Smooth muscle cell (in vitro differentiated cells): ENCODE data around the gene SNW1. TPM values are rescaled to one million over a fixed set of nuclear protein-coding genes. Genes with fewer than 3 reads are reported as not detected.

Experiments
- DNase-seq: peaks from one replicate; lab custom pipeline; 2025; ENCODE audit not compliant: unreplicated experiment; lab: John Stamatoyannopoulos, UW
- H2AFZ ChIP-seq: fragments of 200-600 bp; sonication (generic); 2 replicates; pipeline ENCODE4 v1.6.0; 2016; ENCODE audit warnings: antibody characterized with exemption, low read depth, mild to moderate bottlenecking
- H3F3A ChIP-seq: fragments of 200-600 bp; sonication (generic); 2 replicates; pipeline ENCODE4 v1.6.0; 2017; ENCODE audit warnings: antibody characterized with exemption, low read depth
- H3K27ac ChIP-seq: fragments of 200-600 bp; sonication (generic); 2 replicates; pipeline ENCODE4 v1.5.1; 2016; ENCODE audit warnings: low read depth, mild to moderate bottlenecking
- H3K27me3 ChIP-seq: fragments of 200-600 bp; sonication (generic); 2 replicates; pipeline ENCODE4 v1.6.1; 2016; ENCODE audit warnings: low read depth, mild to moderate bottlenecking
- H3K36me3 ChIP-seq: fragments of 200-600 bp; sonication (generic); 2 replicates; pipeline ENCODE4 v1.5.1; 2016; ENCODE audit warnings: low read depth
- H3K4me1 ChIP-seq: fragments of 200-600 bp; sonication (generic); 2 replicates; pipeline ENCODE4 v1.5.1; 2016; ENCODE audit warnings: low read depth
- H3K4me2 ChIP-seq: fragments of 200-600 bp; sonication (generic); 2 replicates; pipeline ENCODE4 v1.6.0; 2016; ENCODE audit warnings: mild to moderate bottlenecking
- H3K4me3 ChIP-seq: fragments of 200-600 bp; sonication (generic); 2 replicates; pipeline ENCODE4 v1.5.1; 2016; ENCODE audit warnings: mild to moderate bottlenecking
- H3K79me2 ChIP-seq: fragments of 200-600 bp; sonication (generic); 2 replicates; pipeline ENCODE4 v1.6.0; 2016; ENCODE audit warnings: low read depth, mild to moderate bottlenecking
- H3K9ac ChIP-seq: fragments of 200-600 bp; sonication (generic); 2 replicates; pipeline ENCODE4 v1.6.0; 2016; ENCODE audit warnings: low read depth
- H3K9me3 ChIP-seq: fragments of 200-600 bp; sonication (generic); replicated peaks from 2 replicates; pipeline ENCODE4 v1.5.1; 2016; ENCODE audit warnings: low read depth
- H4K20me1 ChIP-seq: fragments of 200-600 bp; sonication (generic); 2 replicates; pipeline ENCODE4 v1.6.0; 2016; ENCODE audit warnings: low read depth
- CTCF ChIP-seq: fragments of 200-600 bp; sonication (generic); IDR thresholded peaks from 2 replicates; pipeline ENCODE4 v1.5.1; 2017; ENCODE audit warnings: borderline replicate concordance, mild to moderate bottlenecking, antibody characterized with exemption; ENCODE audit not compliant: insufficient read depth, poor library complexity, severe bottlenecking
- WGBS: methylation state at CpG from one replicate; pipeline ENCODE4 v1.1.7; 2016; ENCODE audit warnings: low lambda C conversion rate; 5-methylcytosine and 5-hydroxymethylcytosine counted together
- polyA plus RNA-seq: library from polyadenylated mRNA; unstranded; fragments of >200 nt; fragmentation: Nextera tagmentation; extraction: Ambion mirVana; gene quantifications from 2 replicates; pipeline ENCODE4 v1.2.1, GENCODE V29; 2016
- total RNA-seq: library from RNA; depleted of rRNA; stranded (reverse); fragments of >200 nt; gene quantifications from 2 replicates; pipeline ENCODE4 v1.2.3, GENCODE V29; 2014

SNW1 gene
- total RNA-seq (51.6 and 88.2 TPM in 2 replicates), polyA plus RNA-seq (58.4 and 70.1 TPM in 2 replicates)

GRCh38 chr14:77760381-77761204, at the start of gene SNW1:
Gene SNW1, minus strand, starts transcription at chr14:77761156. Its CDS starts 29 bp downstream, at chr14:77761127.
- H3K4me3 ChIP-seq: peak within 1 kb of the TSS; percentile 85
- peaks cover 46% of the 10 kb centered on the region for H3K79me2 ChIP-seq
- no peaks in the 10 kb centered on the region for H3F3A ChIP-seq
- WGBS: under 1% methylated on average over 60 of the region's 60 CpGs
- H3K27ac ChIP-seq: peak within 1 kb of the TSS; percentile 91
- H3K9ac ChIP-seq: peak within 1 kb of the TSS; percentile 95
- no peak for TF ChIP-seq CTCF
- peaks cover 41% of the 10 kb centered on the region for H4K20me1 ChIP-seq
- H3K4me1 ChIP-seq: peaks cover 7% of the 10 kb centered on the region
- H3K36me3 ChIP-seq: no peaks in the 10 kb centered on the region
- H2AFZ ChIP-seq: peak within 1 kb of the TSS; percentile 93
- peak within 1 kb of the TSS; percentile 86 for H3K4me2 ChIP-seq
- DNase-seq: peak; percentile 76
- H3K9me3 ChIP-seq: no peaks in the 10 kb centered on the region
- no peaks in the 10 kb centered on the region for H3K27me3 ChIP-seq

GRCh38 chr14:77809011-77809410, 48.1 kb upstream of the SNW1 start:
- no peaks in the 10 kb centered on the region for H4K20me1 ChIP-seq
- no peak for TF ChIP-seq CTCF
- WGBS: 100% methylated on average over 1 of the region's 1 CpG

GRCh38 chr14:77808250-77808649, 47.3 kb upstream of the SNW1 start:
- Histone ChIP-seq H3K4me2 (no peak overlapping the region), H3F3A (no peaks in the 10 kb centered on the region), H3K27me3 (no peaks in the 10 kb centered on the region), H3K9ac (no peak overlapping the region), H4K20me1 (no peaks in the 10 kb centered on the region), H3K27ac (no peak overlapping the region), H3K36me3 (no peaks in the 10 kb centered on the region), H3K9me3 (no peaks in the 10 kb centered on the region), H2AFZ (no peak overlapping the region), H3K79me2 (no peaks in the 10 kb centered on the region), H3K4me3 (no peak overlapping the region), H3K4me1 (no peaks in the 10 kb centered on the region)
- WGBS: 96% methylated on average over 3 of the region's 3 CpGs
- DNase-seq: no peak
- TF ChIP-seq CTCF: no peak

More at GRCh38 chr14:77809011-77809410, 48.1 kb upstream of the SNW1 start:
- H3K4me1 ChIP-seq: no peaks in the 10 kb centered on the region
- H3K79me2 ChIP-seq: no peaks in the 10 kb centered on the region
- no peak overlapping the region for H3K9ac ChIP-seq
- no peaks in the 10 kb centered on the region for H3F3A ChIP-seq
- no peaks in the 10 kb centered on the region for H3K36me3 ChIP-seq
- no peak overlapping the region for H3K4me2 ChIP-seq
- H3K27me3 ChIP-seq: no peaks in the 10 kb centered on the region
- no peak overlapping the region for H3K4me3 ChIP-seq
- H3K27ac ChIP-seq: no peak overlapping the region
- no peak for DNase-seq
- H2AFZ ChIP-seq: no peak overlapping the region
- H3K9me3 ChIP-seq: no peaks in the 10 kb centered on the region
